NCI-H82 treated with DMSO at 0.1 percent for 48 hours (cell line): ENCODE data around the gene BLOC1S6.

Experiments used
- DNase-seq: peaks from one replicate; lab custom pipeline; 2025; ENCODE audit not compliant: unreplicated experiment; lab: John Stamatoyannopoulos, UW

Gene BLOC1S6

GRCh38 chr15:45587095-45587862 lies at the start of gene BLOC1S6:
Gene BLOC1S6, plus strand, starts transcription at chr15:45587379. Its CDS starts 65 bp downstream, at chr15:45587444.
- DNase-seq, result peak; percentile 79

GRCh38 chr15:45539680-45540079 lies 47.5 kb upstream of the BLOC1S6 start:
- DNase-seq, result no peak

GRCh38 chr15:45540531-45540930 lies 46.6 kb upstream of the BLOC1S6 start:
- DNase-seq, result no peak

GRCh38 chr15:45543051-45543450 lies 44.1 kb upstream of the BLOC1S6 start:
- DNase-seq, result no peak

- no peak for DNase-seq
Measured at GRCh38 chr15:45544266-45545023, 42.7 kb upstream of the BLOC1S6 start.

GRCh38 chr15:45546789-45547188 lies 40.4 kb upstream of the BLOC1S6 start:
- no peak for DNase-seq

- no peak for DNase-seq
Measured at GRCh38 chr15:45548753-45549520, 38.2 kb upstream of the BLOC1S6 start.

GRCh38 chr15:45549541-45550220 lies 37.5 kb upstream of the BLOC1S6 start:
- no peak for DNase-seq

GRCh38 chr15:45550436-45550835 lies 36.7 kb upstream of the BLOC1S6 start:
- DNase-seq, result no peak

GRCh38 chr15:45551676-45552075 lies 35.5 kb upstream of the BLOC1S6 start:
- no peak for DNase-seq

GRCh38 chr15:45555934-45556608 lies 31.1 kb upstream of the BLOC1S6 start:
- DNase-seq, result no peak

- DNase-seq, result no peak
Measured at GRCh38 chr15:45572617-45573016, 14.6 kb upstream of the BLOC1S6 start.

- no peak for DNase-seq
Measured at GRCh38 chr15:45573961-45574629, 13.1 kb upstream of the BLOC1S6 start.

- no peak for DNase-seq
Measured at GRCh38 chr15:45581919-45582318, 5.3 kb upstream of the BLOC1S6 start.

GRCh38 chr15:45583731-45584639 lies 3.2 kb upstream of the BLOC1S6 start:
- no peak for DNase-seq

- DNase-seq, result no peak
Measured at GRCh38 chr15:45585069-45585791, 1.9 kb upstream of the BLOC1S6 start.

- no peak for DNase-seq
Measured at GRCh38 chr15:45586125-45586524, 1.1 kb upstream of the BLOC1S6 start.

- no peak for DNase-seq
Measured at GRCh38 chr15:45586601-45587094, 531 bp upstream of the BLOC1S6 start.
